Measurements from ENCODE around the gene FOXP2. TPM values are rescaled to one million over a fixed set of nuclear protein-coding genes. Genes with fewer than 3 reads are reported as not detected.

The FOXP2 gene
- total RNA-seq, 1 donor from 2014 or later: 1.9 TPM

- no peak for DNase-seq (ENCODE audit: low spot score)
- intact Hi-C loops (cut with DNase I): no loop called here
Measured at GRCh38 chr7:114688443-114689055, 273.9 kb downstream of the FOXP2 start.

GRCh38 chr7:114689406-114689805, 274.8 kb downstream of the FOXP2 start:
- no peak for DNase-seq (ENCODE audit: low spot score)
- intact Hi-C loops (cut with DNase I): no loop called here

- no peak for DNase-seq (ENCODE audit: low spot score)
- intact Hi-C loops (cut with DNase I): no loop called here
Measured at GRCh38 chr7:114691605-114692004, 277.0 kb downstream of the FOXP2 start.

GRCh38 chr7:114695182-114695581, 280.6 kb downstream of the FOXP2 start:
- no peak for DNase-seq (ENCODE audit: low spot score)
- intact Hi-C loops (cut with DNase I): loop anchor here (1.0 kb wide), 1 partner anchor 11 kb away; no protein-coding TSS in a partner anchor

- intact Hi-C loops (cut with DNase I): no loop called here
- no peak for DNase-seq (ENCODE audit: low spot score)
Measured at GRCh38 chr7:114700247-114700928, 285.8 kb downstream of the FOXP2 start.

GRCh38 chr7:114703677-114704076, 289.1 kb downstream of the FOXP2 start:
- intact Hi-C loops (cut with DNase I): no loop called here
- no peak for DNase-seq (ENCODE audit: low spot score)

- no peak for DNase-seq (ENCODE audit: low spot score)
Measured at GRCh38 chr7:114708646-114709045, 294.0 kb downstream of the FOXP2 start.

GRCh38 chr7:114710499-114710898, 295.9 kb downstream of the FOXP2 start:
- DNase-seq (ENCODE audit: low spot score): no peak
- intact Hi-C loops (cut with DNase I): no loop called here

More at GRCh38 chr7:114708646-114709045, 294.0 kb downstream of the FOXP2 start:
- intact Hi-C loops (cut with DNase I): no loop called here

- no peak for DNase-seq (ENCODE audit: low spot score)
- intact Hi-C loops (cut with DNase I): no loop called here
Measured at GRCh38 chr7:114711241-114711640, 296.6 kb downstream of the FOXP2 start.

- DNase-seq (ENCODE audit: low spot score): no peak
- intact Hi-C loops (cut with DNase I): no loop called here
Measured at GRCh38 chr7:114715907-114716306, 301.3 kb downstream of the FOXP2 start.

- DNase-seq (ENCODE audit: low spot score): no peak
- intact Hi-C loops (cut with DNase I): no loop called here
Measured at GRCh38 chr7:114718861-114719260, 304.2 kb downstream of the FOXP2 start.

GRCh38 chr7:114720725-114721124, 306.1 kb downstream of the FOXP2 start:
- intact Hi-C loops (cut with DNase I): no loop called here
- no peak for DNase-seq (ENCODE audit: low spot score)

GRCh38 chr7:114722562-114722961, 307.9 kb downstream of the FOXP2 start:
- intact Hi-C loops (cut with DNase I): no loop called here
- no peak for DNase-seq (ENCODE audit: low spot score)

- DNase-seq (ENCODE audit: low spot score): no peak
- intact Hi-C loops (cut with DNase I): no loop called here
Measured at GRCh38 chr7:114723308-114723707, 308.7 kb downstream of the FOXP2 start.

GRCh38 chr7:114740095-114740494, 325.5 kb downstream of the FOXP2 start:
- intact Hi-C loops (cut with DNase I): no loop called here
- no peak for DNase-seq (ENCODE audit: low spot score)

- no peak for DNase-seq (ENCODE audit: low spot score)
- intact Hi-C loops (cut with DNase I): no loop called here
Measured at GRCh38 chr7:114740941-114741340, 326.3 kb downstream of the FOXP2 start.

GRCh38 chr7:114741911-114742310, 327.3 kb downstream of the FOXP2 start:
- intact Hi-C loops (cut with DNase I): no loop called here

More at GRCh38 chr7:114741911-114742310, 327.3 kb downstream of the FOXP2 start:
- DNase-seq (ENCODE audit: low spot score): no peak

All from cardiac septum (tissue), 1 donor.